Stimulated activated CD8-positive, alpha-beta memory T cell treated with anti-CD3 and anti-CD28 coated beads, Interleukin-4, amount 100 ng/mL, for 24 hours (primary cell): ENCODE results near the gene KDM2B.
"Not testable (repeated sequence)": the region's sequence is repeated elsewhere in the genome, so short reads cannot be mapped to it uniquely, and the experiment has no call there.

Experiments used
- DNase-seq: peaks from one replicate; pipeline ENCODE4 v3.0.0-alpha.2; 2020; ENCODE audit warnings: low read depth

Gene KDM2B

GRCh38 chr12:121584885-121585284 lies 4.1 kb upstream of the KDM2B start:
- not testable (repeated sequence) for DNase-seq

DNA sequence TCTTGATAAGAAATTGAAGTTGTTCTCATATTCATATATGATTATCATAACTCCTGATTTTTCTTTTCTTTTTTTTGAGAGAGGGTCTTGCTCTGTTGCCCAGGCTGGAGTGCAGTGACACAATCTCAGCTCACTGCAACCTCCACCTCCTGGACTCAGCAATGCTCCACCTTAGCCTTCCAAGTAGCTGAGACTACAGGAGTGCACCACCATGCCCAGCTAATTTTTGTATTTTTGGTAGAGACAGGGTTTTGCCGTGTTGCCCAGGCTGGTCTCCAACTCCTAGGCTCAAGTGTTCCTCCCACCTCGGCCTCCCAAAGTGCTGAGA lies 2.5 kb upstream of the KDM2B start:
- not testable (repeated sequence) for DNase-seq

DNA sequence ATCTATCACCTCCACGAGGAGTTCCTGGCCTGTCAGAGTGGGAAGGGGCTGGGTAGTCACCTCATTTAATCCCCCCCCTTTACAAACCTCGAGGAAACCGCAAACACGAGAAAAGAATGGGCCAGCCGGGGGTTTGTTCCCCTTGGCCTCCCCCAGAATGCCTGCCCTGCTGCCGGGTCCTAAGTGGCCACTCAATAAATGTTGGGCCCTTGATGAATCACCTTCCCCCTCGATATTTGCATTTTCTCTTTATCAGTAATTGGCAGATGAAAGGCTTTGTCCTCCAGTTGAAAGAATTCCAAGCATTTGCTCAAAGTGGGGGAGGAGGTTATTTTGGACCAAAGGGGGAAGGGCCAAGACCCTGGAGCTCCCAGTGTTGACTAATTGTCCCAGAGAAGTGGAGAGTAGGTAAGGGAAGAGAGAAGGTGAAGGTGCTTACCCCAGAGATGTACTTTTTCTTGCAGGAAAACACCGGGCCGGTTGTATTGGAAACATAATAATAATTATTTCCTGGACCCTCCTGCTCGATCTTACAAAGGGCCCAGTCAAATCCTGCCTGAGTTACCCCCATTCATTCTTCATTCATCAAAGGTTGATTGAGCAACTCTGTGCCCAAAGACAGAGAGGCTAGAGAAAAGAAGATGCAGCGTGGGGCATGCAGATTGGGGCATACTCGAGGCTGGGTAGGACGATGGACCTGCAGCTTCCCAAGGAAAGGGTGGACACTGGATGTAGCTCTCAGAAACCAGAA lies 1.9 kb upstream of the KDM2B start:
- DNase-seq, result no peak

DNA sequence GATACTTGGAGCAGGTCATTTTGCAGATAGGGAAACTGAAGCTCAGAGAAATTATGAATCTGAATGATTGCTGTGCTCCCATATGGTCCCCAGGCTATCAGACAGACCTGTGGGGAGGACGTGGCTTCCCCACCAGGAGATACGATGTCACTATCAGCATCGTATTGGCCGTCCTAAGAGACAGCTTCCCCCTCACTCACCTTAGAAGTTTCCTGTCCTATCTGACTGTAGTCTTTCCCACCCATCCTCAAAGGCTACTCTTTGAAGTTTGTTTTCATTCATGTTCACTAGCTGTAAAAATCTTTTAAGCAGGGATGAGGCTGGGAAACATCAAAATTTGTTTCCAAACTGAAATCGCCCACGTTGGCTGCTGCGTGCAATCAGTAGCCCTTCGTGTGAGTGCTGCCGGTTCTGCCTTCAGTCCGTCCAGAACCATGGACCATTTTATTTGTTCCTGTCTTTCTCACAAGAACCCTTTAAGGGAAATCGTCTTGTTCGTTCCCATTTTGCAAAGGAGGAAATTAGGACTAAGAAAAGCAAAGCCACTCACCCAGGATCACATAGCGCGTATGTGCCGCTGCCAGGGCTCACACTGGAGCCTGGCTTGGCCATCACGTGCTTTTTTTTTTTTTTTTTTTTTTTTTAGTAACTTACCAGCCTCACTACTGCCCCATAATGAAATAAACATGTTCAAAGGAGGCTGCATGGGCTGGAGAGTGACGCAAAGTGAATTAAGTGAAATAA lies 1.0 kb upstream of the KDM2B start:
- DNase-seq, result no peak

DNA sequence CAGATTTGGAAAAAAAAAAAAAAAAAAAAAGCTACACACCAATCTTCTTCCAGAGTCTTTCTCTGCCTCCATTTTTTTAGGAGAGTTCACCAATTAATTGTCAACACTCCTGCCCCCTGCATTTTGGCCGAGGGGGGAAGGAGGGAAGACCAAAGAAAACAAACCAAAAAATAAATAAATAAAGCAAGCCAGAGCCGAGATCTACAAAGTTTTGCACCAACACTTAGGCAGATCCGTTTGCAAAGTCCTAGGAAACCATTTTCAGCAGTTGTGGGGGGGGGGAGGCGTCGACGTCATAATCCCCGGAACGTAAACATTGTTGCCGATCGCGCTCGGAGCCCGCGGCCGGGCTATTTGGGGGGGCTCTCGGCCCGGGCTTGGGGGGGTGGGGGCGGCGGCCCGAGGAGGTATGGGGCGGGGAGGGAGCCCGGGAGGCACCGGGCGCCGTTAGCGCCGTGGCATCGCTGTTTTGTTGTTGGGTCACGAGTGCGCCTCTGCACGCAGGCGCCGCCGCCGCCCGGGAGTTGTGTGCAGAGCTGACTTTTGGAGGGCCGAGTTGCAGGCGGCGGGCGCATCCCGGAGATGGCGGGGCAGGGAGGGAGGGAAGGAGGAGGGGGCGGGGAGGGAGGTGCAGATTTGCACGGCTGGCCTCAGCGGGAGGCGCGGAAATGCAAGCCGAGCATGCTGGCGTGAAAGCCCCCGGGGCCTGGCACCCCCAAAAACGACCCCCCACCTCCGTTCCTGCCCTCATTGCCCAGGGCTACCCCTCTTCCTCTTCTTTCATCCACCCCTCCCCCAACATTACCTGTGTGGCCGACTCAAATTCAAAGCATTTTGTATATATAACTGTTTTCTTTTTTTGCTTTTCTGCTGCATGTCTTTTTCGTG lies 598 bp downstream of the KDM2B start:
- DNase-seq, result peak; percentile 55

DNA sequence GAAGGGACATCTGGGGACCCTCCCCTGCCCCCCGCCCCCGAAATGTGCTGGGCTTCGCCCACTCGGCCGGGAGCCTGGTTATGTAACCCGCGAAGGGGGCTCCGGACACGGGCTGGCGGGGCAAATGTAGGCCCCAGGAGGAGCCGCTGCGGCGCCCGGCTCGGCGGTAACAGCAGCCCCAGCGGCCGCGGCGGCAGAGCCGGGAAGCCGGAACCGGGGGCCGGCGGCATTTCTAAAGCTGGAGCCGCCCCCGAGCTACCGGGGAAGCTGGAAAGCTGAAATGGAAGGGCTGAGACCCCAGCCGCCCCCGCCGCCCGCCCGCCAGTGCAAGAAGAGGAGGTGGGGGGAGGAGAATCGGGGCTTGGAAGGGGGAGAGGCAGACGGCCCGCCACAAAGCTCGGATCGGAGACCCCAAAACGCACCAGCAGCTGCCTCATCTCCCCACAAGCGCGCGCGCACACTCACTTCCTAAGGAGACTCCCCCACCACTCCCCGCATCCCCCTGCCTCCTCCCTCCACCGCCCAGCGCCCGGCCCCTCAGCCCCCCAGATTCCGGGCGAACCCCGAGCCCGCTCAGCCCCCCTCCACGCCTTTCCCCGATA lies 1.5 kb downstream of the KDM2B start:
- DNase-seq, result no peak

- DNase-seq, result no peak
Observed at GRCh38 chr12:121578230-121579189, 2.3 kb downstream of the KDM2B start.

DNA sequence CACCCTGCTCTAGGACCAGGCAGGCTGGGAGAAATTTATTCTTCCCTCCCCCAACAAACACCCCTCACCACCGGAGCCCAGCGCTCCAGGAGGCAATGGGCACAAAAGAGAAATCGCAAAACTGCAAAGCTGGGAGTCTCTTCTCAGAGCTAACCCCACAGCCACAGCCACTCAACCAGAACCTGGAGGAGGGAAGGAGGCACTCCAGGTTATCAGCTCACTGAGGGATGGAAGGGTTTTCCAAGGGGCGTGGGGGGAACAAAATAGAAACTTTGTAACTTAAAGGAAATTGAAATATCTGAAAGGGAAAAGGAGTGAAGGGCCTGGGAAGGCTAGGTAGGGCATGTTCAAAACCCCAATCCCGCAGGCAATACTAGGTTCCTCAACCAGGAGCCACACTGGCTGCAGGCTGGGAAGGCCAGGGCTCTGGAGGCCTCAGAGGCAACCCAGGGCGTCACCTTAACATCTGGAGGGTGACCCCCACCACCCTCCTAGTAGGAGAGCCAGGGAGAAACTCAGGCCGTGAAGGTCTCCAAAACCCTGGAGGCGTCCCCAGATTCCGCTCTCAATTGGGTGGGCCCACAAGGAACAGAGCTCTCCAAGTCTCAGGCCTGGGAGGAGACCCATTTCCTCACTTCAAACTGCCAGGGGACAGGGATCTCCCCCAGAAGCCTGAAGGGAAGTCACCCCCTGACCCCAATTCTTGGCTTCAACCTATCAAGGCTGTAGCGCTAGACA lies 3.2 kb downstream of the KDM2B start:
- DNase-seq, result no peak

- DNase-seq, result no peak
Observed at GRCh38 chr12:121576851-121577391, 3.9 kb downstream of the KDM2B start.

DNA sequence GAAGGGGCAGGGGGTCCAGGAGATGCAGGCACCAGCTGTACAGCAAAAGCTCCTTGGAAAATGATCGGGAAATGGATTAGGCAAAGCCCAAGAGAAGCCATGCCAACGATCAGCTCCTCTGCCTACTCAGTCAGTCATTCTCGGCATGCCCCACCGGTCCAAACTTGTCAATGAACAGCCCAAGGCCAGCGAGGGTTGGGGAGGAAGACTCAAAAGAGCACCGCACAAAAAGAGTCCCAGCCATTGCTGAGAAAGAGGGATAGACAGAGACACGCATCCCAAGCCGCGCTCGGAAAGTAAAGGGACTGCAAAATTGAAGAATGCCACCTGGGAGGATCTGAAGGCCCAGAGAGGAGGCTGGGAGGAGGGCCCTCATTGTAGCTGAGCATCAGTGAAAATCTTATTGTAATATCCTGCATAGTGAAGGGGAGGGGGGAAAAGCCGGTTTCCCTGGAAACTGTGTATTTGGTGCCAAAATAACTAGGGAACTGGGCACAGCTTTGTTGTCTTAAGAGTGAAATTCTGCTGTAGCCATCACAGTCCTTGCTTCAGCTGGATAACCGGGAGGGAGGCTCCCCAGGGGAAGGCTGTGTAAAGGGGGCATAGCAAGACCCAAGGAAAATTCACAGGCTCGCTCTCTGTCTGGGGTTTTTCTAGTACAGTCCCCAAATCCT lies 4.7 kb downstream of the KDM2B start:
- no peak for DNase-seq

- DNase-seq, result no peak
Observed at GRCh38 chr12:121575051-121575450, 5.8 kb downstream of the KDM2B start.

DNA sequence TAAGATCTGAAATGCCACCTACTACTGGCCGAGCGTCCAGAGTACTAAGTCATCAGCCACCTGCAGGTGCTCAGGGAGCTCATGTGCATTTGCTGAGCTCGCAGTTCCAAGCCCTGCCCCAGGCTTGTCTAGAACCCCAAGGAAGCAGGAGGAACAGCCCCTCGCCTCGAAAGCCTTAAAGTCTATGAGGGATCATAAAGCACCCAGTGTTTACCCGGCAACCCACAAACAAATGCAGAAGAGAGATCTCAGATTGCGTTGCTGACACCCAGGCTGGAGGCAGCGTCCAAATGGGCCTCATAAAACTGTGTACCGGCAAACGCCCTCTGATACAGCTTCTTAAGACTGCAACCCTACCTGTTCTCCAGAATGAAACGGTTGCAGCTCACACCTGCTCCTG lies 6.8 kb downstream of the KDM2B start:
- DNase-seq, result no peak

DNA sequence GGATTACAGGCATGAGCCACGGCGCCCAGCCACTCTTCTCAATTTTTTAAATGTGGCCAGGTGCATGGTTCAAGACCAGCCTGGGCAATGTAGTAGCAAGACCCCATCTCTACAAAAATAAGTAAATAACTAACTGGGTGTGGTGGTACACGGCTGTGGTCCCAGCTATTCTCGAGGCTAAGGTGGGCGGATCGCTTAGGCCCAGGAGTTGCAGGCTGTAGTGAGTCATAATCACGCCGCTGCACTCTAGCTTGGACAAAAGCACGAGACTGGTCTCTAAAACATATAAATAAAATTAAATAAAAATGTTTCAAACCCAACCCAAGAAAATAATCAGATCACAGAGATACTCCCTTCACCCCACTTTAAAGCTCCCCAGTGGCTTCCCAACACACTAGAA lies 8.9 kb downstream of the KDM2B start:
- no peak for DNase-seq

GRCh38 chr12:121570467-121571283 lies 10.1 kb downstream of the KDM2B start:
- no peak for DNase-seq

DNA sequence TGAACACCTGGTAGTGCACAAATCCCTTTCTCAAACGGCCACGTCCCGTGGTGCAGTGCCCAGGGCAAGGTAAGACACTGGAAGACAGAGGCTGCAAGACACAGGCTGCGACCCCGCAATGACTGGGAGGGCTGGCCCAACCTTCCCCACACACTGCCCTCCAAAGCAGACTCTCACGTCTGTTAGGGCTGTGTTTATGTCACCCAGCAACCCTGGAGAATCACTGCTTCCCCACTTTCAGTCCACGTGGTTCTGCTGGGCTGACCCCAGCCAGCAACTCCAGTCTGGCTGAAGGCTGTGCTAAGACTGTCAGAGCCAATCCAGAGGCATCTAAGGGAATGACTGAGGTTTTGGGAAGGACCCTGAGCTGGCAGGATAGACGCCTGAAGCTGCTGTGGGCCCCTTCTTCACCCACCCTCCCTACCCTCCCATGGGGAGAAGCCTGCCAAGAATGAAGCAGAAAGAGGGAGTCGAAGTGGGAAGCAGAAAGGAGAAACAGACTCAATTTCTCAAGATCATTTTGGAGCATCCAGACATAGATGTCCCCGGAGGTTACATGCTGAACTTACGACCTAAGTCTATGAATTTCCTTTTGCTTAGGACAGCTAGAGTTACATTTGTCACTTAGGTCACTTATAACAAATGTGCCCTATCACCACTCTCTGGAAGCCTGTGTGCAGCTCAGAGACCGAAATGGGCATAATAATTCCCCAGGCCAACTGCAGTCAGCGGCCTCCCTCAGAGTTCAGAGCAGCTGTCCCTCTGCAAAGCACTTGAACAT lies 11.7 kb downstream of the KDM2B start:
- DNase-seq, result no peak

DNA sequence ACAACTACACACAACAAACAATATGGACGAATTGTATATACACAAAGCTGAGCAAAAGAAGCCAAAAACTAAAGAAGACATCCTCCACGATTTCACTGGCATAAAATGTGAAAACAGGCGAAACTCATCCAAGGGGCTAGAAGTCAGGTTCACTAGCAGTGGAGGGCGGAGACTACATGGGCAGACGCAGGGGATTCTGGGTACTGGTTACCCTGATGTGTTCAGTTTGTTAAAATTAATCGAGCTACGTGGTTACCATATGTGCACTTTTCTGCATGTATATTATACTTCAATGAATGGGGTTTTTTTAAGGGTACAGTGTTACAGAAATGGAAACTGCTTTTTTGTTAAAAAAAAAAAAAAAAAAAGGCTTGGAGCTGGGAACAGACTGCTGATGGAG lies 12.3 kb downstream of the KDM2B start:
- DNase-seq, result no peak

DNA sequence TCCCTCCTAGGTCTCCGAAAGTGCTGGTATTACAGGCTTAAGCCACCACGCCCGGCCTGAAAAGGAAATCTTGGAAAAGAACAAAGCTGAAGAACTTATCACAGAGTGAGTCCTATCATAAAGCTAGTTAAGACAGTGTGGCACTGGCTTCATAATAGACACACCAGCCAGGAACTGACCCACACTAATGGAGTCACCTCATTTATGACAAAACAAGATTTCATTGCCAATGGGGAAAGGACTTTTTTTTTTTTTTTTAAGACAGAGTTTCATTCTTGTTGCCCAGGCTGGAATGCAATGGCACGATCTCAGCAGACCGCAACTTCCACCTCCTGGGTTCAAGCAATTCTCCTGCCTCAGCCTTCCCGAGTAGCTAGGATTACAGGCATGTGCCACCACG lies 15.7 kb downstream of the KDM2B start:
- no peak for DNase-seq

GRCh38 chr12:121562488-121562887 lies 18.3 kb downstream of the KDM2B start:
- no peak for DNase-seq
